ENCODE data around the gene PAPPA.

The PAPPA gene

DNA sequence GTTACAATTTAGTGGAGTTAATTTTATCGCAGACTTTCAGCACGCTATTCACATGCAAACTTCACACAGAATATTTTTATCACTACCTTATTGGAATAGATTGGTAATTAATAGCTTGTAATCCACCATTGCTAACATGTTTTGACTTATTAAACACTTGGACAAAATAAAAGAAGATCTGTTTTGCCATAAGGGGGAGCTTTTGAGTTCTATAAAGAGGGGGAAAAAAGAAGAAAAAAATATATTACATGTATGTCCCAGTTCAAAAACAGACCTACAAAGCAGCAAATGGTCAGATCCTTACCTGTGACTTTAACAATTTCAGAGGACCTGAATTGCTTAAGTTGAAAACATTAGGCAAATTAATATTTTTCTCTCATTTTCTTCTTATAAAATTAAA is 1.2 kb upstream of the PAPPA start:
- DNase-seq, result peak; percentile 4

DNA sequence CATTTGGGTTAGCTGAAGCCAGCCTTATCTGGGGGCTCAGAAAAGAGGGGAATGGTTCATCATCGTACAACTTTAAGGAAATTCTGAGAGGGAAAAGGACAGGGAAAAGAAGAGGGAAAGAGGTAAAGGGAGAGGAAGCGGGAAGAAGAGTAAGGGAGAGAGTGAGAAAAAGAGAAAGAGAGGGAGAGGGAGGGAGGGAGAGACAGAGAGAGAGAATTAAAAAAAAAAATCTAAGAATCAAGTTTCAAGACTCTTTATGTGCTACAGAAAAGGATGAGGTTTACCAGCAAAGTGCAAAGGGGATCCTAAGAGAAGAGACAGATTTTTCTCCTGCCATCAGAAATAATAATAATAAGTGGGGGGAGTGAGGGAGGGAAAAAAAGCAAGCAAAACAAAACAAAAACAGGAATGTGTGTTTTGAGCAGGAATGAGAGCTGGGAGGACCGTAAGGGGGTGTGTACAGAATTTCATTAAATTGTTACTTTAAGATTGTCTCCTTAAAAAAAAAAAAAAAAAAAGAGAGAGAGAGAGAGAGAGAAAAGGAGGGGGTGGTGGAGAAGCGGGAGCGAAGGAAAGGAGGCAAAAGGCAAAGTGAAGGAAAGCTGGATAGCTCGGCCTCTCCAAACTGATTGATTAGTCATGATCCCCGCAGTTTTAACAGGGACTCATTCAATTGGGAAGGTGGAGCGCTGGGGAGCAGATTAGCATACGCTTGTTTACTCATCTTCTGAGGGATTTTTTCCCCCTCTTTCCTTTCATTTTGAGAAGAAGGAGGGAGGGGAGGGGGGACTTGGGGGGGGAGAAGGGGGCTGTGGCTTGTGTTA is 438 bp upstream of the PAPPA start:
- no peak for DNase-seq

DNA sequence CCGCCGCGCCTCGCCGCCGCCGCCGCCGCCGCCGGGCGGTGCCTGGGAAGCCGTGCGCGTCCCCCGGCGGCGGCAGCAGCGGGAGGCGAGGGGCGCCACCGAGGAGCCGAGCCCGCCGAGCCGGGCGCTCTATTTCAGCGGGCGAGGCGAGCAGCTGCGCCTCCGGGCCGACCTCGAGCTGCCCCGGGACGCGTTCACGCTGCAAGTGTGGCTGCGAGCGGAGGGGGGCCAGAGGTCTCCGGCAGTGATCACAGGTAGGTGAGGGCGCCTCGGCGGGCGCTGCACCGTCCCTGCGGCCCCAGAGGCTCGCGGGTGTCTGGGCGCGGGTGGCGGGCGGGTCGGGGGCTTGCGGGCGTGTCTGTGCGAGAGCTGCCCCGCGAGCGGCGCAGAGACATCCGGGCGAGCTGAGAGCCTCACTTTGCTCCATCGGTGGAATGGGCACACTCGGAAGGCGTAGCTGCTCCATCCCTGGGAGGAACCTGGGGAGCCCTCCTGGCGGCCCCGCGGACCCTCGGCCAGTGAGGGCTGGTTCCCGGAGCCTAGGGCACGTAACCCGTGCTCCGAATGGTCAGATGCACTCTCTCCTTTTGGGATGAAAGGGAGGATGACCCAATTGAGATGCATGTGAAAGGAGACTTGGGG is 864 bp downstream of the PAPPA start:
- peak; percentile 3 for DNase-seq

DNA sequence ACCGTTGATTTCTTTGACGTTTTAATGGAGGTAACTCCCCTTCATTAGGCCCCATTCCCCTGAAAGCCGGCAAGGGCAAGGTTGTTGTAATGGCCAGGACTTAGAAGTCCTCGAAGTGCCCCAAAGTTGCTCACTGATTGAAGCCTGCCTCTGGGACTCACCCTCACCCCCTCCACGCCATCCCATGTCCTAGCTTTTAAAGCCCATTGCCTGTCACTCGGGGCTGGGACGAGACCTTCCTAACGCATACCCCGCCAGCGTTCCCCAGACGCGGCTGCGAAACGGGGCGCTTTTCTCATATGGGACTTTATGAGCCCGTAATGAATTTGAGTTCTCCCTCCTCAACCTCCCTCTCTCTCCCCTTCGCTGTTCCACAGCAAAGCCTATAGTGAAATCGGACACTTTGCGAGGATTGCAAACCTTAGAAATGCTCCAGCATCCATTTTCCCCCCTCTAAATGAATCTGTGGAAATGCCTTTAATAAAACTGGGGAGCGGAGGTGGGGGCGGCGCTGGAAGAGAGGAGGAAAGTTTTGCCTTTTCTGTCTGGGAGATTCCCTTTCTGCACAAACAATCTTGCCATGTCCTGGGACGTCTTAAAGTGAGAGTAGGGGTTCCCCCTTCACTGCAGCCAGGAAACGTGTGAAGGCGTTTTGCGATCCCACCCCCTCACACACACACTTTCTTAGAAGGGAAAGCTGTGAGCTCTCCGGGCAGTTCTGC is 1.5 kb downstream of the PAPPA start:
- no peak for DNase-seq

DNA sequence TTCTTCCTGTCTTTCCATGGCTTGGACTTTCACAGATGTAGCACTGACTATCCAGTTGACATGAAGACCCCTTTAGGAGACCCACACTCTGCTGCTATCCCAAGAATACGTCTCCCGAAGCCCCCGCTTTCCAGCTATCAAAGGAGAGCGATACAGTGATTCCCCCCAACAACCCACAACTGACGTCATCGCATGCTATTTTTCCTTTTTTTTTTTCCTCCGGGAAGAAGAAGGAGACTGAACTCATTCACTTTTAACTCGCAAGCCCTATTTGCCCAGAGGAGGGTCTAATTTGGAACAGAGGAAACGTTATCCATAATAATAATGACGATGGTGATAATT is 2.1 kb downstream of the PAPPA start:
- no peak for DNase-seq

DNA sequence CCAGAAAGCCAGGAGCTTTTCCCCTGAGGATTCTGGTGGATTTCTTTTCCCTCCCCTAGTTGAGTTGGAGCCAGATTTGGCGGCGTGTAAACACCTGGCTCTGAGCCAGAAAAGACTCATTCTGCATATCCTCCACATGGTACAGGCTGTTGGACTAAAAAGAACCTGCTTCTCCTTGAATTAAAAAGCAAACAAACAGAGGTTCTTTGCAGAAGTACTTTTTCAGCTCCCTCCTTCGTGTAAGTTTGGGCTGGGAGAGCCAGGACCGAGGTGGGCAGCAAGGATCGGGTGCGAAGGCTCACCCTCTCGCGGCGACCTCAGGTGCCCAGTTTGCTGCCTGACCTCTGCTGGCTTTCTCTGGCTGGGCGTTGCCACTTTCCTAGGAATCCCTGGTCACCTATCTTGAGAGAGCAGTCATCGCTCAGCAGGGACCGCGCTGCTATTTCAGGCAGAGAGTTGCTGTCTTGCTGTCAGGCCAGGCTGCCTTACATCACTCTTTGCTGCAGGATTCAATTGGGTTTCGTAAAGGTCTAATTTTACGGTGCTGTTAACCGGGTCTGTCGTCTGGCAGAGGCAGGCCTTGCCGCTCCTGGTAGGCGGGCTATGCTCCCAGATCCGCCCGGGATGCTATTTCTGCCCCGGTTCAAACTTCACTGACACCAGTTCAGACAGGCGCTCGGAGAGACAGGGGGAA is 3.2 kb downstream of the PAPPA start:
- DNase-seq, result peak; percentile 76

DNA sequence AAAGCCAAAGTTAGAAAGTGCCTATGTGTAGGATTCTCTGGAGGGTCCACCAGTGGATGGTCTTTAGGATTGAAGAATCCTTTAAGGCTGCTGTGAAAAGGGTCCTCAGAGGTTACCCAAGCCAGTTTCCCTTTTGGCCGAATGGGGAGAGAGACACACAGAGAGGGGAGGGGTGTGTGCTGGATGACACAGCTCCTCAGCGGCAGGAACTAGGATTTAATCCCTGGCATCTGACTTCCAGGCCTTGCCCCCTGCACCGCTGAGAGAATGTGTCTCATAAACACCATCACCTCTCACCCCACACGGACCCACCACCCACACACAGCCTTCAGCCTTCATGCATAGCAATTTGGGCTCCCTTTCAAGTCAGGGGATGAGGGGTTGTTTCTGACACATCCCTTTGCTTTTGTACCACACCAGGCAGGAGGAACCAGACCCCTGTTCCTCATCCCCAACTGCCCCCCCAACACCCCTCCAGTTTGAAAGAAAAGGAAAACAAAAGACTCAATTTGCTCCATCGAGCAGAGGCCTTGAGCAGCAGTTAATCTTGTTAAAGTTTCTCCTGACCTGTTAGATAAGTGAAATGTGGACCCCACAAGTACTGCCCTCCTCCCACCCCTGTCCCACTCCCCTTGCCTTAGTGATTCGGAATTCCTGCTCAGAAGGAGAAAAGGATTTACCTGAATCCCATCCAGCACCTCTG is 4.0 kb downstream of the PAPPA start:
- DNase-seq, result no peak

DNA sequence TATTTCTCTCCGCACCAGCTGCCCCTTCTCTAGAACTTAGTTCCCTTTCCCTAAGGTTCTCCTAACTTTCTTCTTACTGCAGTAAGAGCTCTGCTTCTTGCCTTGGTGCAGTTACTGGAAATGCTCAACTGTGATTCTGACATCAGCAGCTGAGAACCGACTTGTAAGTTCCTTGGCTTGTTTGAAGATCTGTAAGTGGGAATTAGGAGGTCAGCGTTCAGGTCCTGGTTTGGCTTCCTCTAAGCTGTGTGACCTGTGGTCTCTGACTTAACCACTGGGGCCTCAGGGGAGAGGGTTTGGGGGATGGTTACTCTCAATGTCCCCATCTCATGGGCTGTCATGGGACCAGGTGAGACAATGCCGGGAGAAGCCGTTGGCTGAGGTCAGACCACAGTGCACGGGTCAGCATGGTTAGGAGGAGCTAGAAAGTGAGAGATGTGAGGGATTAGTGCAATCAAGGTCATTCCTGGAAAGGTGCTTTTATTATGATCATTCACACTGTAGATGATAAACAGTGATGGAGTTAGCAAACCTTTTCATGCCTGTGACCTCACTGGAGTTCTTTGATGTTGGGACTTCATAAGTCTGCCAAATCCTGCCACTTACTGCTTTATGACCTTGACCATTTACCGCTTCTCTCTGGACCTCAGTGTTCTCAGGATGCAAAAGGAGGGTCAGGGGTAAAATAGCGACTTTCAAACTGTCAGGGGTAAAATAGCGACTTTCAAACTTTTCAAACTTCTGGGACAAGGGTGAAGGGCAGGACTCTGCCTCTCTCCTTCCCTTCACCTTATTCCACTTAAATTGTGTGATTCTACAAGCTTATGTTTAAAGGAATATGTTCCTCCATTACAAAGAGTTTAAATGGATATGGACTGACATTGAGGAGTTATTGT is 7.3 kb downstream of the PAPPA start:
- no peak for DNase-seq

DNA sequence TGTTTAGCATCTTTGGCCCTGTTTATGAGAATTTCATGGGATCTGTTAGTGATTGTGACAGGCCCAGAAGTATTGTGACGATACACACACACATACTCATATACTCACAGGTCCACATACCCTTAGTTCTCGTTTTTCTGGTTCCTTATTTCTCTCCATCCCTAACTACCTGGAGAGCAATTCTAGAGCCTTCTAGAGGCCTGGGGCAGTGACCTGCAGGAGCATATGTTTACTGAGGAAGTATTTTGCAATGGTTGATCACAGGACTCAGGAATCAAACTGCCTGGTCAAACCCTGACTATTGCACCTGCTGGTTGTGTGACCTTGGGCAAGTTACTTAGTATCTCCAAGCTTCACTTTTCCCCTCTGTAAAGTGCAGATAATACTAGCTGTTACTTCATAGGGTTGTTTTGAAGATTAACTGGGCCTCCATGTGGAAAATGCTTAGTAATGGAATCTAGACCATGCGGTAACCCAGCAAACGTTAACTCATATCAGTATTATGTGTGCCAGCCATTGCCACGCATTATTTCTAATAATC is 8.7 kb downstream of the PAPPA start:
- no peak for DNase-seq

DNA sequence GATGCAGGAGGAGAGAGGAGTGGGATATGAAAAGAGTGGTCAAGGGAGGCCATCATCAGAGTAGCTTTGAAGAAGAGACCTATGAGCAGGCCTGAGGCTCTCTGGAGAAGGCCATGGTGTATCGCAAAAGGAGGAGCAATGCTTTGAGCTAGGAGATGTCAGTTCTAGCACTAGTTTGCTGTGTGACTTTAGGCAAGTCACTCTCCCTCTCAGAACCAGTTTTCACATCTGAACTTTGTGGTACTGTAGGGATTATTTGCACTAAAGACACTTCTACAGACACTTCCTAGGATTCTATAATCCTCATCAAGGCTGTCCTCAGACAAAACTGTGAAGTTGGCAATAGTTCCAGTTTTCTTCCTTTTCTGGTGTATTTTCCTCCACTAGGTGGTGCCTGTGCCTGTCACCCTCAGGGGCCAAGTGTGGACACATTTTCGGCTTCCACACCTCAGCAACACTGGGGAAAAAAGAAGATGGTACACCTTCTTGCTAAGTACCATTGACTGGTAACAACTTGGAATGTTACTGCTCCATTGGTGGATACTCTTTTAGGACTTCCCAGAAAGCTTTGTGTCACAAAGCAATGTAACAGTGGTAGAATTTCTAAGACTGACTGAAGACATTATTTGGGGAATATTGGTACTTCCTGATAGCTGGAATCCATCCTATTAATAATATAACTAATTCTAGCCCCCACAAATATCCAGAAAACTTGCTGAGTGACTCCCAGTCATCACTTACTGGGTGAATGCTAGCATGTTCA is 9.9 kb downstream of the PAPPA start:
- peak; percentile 6 for DNase-seq

DNA sequence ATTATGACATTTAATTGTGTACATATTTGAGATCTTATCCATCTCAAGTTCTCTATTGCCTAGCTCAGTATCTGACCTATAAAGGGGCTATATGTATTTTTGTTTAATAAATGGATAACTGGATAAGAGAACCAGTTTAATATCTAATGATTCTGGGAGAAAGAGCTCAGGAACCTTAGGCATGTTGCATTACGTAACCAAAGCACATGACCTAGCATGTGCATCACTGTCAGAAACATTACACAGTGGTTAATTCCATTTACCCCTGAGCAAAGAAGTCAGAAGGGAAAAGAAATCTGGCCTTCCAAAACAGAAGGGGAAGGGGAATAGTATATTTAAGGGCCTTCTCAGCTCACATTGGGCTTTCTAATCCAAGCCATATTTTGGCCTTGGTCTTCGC is 12.3 kb downstream of the PAPPA start:
- no peak for DNase-seq

DNA sequence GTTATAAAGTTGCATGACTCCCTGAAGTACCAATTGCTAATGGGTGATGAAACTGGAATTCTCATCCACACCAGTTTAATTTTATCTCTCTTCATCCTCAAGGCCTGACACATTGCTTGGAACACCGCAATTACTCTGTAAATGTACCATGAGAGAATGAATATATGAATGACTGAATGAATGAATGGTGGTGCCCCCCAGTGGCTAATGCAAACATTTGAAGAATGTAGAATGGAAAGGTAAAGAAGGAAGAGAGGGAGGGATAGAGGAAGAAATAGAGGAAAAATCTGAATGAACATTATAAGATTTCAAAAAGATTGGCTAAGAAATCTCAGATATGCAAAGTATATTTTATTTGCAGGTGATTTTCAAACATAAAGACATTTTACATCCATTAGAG is 13.1 kb downstream of the PAPPA start:
- no peak for DNase-seq

DNA sequence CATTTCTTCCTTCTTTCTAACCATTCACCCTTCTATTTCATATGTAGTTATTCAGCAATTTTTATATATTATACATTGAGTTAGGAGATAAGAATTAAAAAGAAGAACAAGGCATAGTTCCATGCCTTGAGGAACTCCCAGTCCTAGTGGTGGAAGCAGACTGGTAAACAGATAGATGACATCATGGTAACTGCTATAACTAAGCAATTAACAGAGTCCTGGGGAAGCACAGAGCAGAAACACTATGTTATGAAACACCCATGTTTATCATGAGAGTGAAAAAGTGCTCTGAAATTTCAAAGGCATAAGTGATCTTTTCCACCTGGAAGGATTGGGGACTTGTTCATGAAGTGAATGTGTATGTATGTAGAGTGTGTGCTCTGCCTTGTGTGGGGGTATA is 14.6 kb downstream of the PAPPA start:
- no peak for DNase-seq

DNA sequence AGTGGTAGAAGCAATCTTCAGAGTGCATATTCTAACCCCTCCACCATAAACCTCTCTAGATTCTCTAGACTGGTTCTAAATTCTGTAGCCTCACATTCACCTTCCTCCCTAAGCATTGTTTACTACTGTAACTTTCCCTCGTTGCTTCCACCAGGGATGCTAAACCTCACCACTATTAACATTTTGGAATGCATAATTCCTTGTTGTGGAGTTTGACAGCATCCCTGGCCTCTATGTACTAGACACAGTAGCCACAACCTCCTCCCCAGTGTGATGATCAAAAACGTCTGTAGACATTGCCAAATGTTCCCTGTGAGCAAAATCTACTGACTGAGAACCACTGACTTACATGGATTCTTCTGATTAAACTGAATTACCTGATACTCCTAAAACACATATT is 18.6 kb downstream of the PAPPA start:
- no peak for DNase-seq

DNA sequence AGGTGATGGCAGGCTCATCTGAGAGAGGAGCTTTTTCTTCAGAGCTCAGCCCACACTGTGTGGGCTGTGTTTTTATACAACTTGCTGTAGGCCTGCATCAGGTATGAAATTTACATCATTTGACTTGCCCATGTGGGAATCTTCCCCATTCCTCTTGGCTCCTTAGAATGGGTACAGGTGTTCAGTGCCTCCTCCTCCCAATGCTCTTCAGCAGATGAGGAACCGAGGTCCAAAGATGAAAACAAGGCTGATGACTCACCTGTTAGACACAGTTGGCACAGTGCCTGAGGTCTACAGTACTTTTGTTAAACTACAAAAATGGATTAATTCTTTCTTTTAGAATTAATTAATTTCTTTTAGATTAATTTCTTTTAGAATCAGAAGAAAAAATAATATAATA is 20.8 kb downstream of the PAPPA start:
- no peak for DNase-seq

DNA sequence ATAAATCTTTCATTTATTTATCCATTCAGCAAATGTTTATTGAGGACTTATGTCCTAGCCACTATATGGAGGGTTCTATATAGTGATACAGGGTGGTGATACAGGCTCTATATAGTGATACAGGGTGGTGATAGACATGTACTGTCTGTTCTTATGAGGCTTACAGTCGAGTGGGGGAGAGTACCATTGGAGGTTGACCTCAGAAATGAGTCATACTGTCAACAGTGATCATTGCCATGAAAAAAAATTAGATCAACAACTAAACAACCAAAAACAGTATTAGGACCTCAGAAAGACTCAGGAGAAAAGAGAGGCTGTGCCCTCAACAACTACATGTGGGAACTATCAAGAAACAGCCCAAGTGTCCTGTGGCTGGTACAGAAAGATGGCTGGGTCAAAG is 22.0 kb downstream of the PAPPA start:
- no peak for DNase-seq

DNA sequence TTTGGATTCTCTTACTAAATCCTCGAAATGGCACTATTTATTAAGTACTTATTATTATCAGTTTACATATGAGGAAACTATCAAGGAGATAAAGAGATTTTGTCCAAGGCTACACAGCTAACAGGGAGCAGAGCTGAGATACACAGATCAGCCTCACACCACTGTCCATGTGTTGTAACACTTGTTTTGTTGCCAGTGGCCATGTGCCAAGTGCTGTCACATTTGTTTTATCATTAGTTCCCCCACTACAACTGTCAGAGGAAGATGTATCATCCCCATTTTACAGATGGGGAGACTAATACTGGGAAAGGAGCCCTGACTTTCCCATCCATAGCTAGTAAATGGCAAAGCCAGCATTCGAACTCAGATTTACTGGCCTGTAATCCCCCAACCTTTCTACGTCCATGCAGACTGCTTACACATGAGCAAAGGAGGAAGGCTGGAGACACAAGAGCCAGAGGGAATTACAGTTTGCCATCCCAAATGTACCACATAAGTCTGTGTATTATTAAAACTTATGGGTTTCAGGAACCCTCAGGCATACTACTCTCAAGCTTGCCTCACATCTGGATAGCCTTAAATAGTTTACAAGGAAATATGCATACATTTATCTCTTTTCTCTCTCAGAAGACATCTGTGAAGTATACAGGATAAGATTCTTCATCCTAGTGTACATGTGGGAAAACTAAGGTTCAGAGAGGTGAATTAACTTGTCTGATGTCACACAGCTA is 25.1 kb downstream of the PAPPA start:
- DNase-seq, result no peak

DNA sequence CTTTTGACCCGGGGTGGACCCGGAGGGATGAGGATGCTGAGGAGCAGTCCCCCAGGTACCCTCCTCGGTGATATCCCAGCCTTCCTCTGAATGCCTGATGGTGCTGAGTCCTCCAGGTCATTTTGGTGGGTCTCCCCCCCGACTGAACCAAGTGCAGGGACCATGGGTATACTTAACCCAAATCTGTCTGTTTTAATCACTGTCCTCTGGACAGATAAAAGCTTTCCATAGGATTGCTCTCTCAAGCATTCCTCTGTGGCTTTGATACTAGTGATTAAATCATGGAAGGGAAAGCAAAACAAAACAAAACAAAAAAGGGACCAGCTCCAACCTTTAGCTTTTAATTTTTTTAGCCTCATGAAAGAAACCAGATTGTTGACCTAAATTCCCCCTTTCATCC is 26.0 kb downstream of the PAPPA start:
- DNase-seq, result no peak

DNA sequence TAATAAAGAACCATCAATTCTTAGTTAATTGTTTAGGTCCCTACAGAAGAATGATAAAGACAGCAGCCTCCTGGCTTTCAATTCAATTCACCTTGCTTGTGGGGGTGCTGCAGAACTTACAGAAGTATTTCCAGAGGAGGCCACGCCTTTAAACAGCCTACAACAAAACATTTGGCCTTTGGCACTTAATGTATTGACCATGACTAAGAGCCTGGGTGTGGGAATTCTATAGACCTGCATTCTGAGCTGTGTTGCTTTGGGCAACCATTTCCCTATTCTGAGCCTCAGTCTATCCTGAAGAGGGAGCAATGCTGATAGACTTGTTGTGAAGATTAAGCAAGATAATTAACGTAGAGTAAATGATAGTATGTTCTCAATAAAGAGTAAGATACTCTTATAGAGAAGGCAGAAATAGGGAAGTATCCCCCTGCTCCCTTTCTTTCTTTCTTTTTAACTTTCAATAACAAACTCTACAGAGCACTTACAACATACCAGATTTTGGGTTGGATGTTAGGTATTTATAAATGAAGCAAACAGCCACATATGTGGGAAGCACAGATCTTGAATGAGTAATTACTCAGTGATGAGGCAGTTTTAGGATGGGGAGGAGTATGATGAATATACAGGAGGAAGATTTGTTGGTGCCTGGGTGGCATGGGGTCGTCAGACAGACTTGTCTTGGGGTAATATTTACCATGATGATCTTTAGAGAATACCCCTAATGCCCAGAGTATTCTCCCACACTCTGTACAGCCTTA is 28.4 kb downstream of the PAPPA start:
- DNase-seq, result no peak

All from COR-L47 (cell line).